ENCODE results near the gene CYP4F12. TPM values are rescaled to one million over a fixed set of nuclear protein-coding genes. Genes with fewer than 3 reads are reported as not detected.

Gene CYP4F12
- total RNA-seq, 2 experiments from 2014 or later, result 0.75 to 1.0 TPM

DNA sequence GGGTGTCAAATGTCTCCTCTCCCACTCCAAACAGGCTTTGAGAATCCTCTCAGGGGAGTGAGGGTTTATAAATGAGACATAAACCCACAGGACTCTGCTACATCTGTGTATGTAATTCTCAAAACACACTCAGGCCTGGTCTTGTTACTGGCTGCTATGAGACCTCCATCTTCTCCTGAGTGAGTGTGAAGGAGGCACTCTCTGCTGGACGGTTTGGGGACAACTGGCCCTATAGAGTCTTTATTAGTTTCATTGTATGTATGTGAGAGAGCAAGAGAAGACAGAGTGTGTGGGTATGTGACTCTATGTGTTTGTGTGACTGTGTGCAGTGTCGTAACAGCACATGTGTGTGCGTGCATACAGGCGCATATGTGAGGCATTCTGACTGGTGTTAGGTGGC is 9.6 kb upstream of the CYP4F12 start:
- no peak overlapping the region for H3K27ac Mint-ChIP-seq
- H3K27me3 Mint-ChIP-seq, result peaks cover 35% of the 10 kb centered on the region
- H3K4me3 Mint-ChIP-seq, result no peak overlapping the region
- no peaks in the 10 kb centered on the region for H3K4me1 Mint-ChIP-seq (ENCODE audit: low read depth)
- H3K36me3 Mint-ChIP-seq (ENCODE audit: low read depth), result no peaks in the 10 kb centered on the region
- POLR2A ChIA-PET, result no interaction called here
- Histone ChIP-seq H3K4me3 (ENCODE audit: low read length) (no peak overlapping the region), H3K27ac (ENCODE audit: low read depth in 1 of 2, low read length in 2 of 2) (no peak overlapping the region), H3K27me3 (ENCODE audit: control insufficient read depth in 1 of 2, insufficient read depth in 2 of 2, low read length in 2 of 2) (peaks cover 20 to 22% of the 10 kb centered on the region in 2 experiments), H3K36me3 (ENCODE audit: insufficient read depth, low read length) (no peaks in the 10 kb centered on the region), H3K4me1 (ENCODE audit: insufficient read depth, low read length) (no peaks in the 10 kb centered on the region), H3K9me3 (ENCODE audit: control insufficient read depth in 1 of 2, insufficient read depth in 1 of 2, low read length in 2 of 2) (peaks cover 0 to 20% of the 10 kb centered on the region in 2 experiments)
- TF ChIP-seq, protein P1, sequence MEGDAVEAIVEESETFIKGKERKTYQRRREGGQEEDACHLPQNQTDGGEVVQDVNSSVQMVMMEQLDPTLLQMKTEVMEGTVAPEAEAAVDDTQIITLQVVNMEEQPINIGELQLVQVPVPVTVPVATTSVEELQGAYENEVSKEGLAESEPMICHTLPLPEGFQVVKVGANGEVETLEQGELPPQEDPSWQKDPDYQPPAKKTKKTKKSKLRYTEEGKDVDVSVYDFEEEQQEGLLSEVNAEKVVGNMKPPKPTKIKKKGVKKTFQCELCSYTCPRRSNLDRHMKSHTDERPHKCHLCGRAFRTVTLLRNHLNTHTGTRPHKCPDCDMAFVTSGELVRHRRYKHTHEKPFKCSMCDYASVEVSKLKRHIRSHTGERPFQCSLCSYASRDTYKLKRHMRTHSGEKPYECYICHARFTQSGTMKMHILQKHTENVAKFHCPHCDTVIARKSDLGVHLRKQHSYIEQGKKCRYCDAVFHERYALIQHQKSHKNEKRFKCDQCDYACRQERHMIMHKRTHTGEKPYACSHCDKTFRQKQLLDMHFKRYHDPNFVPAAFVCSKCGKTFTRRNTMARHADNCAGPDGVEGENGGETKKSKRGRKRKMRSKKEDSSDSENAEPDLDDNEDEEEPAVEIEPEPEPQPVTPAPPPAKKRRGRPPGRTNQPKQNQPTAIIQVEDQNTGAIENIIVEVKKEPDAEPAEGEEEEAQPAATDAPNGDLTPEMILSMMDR (IDR thresholded peaks at IDR 0.05), result no peak
- intact Hi-C loops (cut with DNase I, micrococcal nuclease), result no loop called here
- no peaks in the 10 kb centered on the region for H3K9me3 Mint-ChIP-seq
- CTCF ChIA-PET, result no interaction called here
- ATAC-seq (ENCODE audit: poor library complexity), result no peak
- no peak for DNase-seq

DNA sequence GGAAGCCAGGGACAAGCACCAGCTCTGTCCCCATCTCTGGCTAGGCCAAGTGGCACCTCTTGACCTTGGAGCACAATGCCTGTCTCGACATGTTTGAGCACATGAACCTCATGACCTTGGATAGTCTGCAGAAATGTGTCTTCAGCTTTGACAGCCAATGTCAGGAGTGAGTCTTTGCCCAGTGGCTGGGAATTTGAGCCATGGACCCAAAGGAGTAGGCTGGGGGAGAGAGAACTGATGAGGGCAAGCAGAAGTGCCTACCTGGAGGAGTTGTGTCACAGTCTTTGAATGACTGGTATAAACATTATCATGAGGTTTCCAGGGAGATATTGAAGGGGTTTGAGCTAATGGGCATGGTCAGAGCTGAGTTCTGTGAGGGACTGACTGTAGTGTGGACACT is 6.7 kb upstream of the CYP4F12 start:
- no peak overlapping the region for H3K4me3 ChIP-seq (ENCODE audit: low read length)
- H3K9me3 ChIP-seq (ENCODE audit: control insufficient read depth in 1 of 2, insufficient read depth in 1 of 2, low read length in 2 of 2), result peaks cover 0 to 9% of the 10 kb centered on the region in 2 experiments
- Mint-ChIP-seq H3K36me3 (ENCODE audit: low read depth) (no peaks in the 10 kb centered on the region), H3K27me3 (peaks cover 26% of the 10 kb centered on the region), H3K4me1 (ENCODE audit: low read depth) (no peaks in the 10 kb centered on the region), H3K27ac (no peak overlapping the region), H3K4me3 (no peak overlapping the region), H3K9me3 (no peaks in the 10 kb centered on the region)
- H3K36me3 ChIP-seq (ENCODE audit: insufficient read depth, low read length), result no peaks in the 10 kb centered on the region
- CTCF ChIA-PET, result no interaction called here
- intact Hi-C loops (cut with DNase I, micrococcal nuclease), result no loop called here
- no peak overlapping the region for H3K27ac ChIP-seq (ENCODE audit: low read depth in 1 of 2, low read length in 2 of 2)
- DNase-seq, result no peak
- TF ChIP-seq, protein P1 (IDR thresholded peaks at IDR 0.05), result no peak
- POLR2A ChIA-PET, result no interaction called here
- ATAC-seq (ENCODE audit: poor library complexity), result no peak
- peaks cover 17 to 18% of the 10 kb centered on the region in 2 experiments for H3K27me3 ChIP-seq (ENCODE audit: control insufficient read depth in 1 of 2, insufficient read depth in 2 of 2, low read length in 2 of 2)
- H3K4me1 ChIP-seq (ENCODE audit: insufficient read depth, low read length), result no peaks in the 10 kb centered on the region

DNA sequence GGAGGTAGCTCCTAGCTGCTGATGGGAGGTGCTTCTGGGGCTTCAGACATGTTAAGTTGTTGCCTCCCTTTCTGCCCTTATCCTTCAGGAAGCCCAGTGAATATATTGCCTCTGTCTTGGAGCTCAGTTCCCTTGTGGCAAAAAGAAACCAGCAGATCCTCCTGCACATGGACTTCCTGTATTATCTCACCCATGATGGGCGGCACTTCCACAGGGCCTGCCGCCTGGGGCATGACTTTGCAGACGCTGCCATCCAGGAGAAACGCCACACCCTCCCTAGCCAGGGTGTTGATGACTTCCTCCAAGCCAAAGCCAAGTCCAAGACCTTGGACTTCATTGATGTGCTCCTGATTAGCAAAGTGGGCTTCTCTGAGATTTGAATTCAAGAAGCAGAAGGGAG is 6.0 kb upstream of the CYP4F12 start:
- Mint-ChIP-seq H3K27me3 (peaks cover 21% of the 10 kb centered on the region), H3K9me3 (no peaks in the 10 kb centered on the region), H3K27ac (no peak overlapping the region), H3K4me3 (no peak overlapping the region), H3K36me3 (ENCODE audit: low read depth) (no peaks in the 10 kb centered on the region), H3K4me1 (ENCODE audit: low read depth) (peaks cover 6% of the 10 kb centered on the region)
- DNase-seq, result no peak
- POLR2A ChIA-PET, result no interaction called here
- Histone ChIP-seq H3K27ac (ENCODE audit: low read depth in 1 of 2, low read length in 2 of 2) (no peak overlapping the region), H3K27me3 (ENCODE audit: control insufficient read depth in 1 of 2, insufficient read depth in 2 of 2, low read length in 2 of 2) (peaks cover 17 to 18% of the 10 kb centered on the region in 2 experiments), H3K4me1 (ENCODE audit: insufficient read depth, low read length) (no peaks in the 10 kb centered on the region), H3K36me3 (ENCODE audit: insufficient read depth, low read length) (no peaks in the 10 kb centered on the region), H3K4me3 (ENCODE audit: low read length) (no peak overlapping the region), H3K9me3 (ENCODE audit: control insufficient read depth in 1 of 2, insufficient read depth in 1 of 2, low read length in 2 of 2) (peaks cover 0 to 9% of the 10 kb centered on the region in 2 experiments)
- ATAC-seq (ENCODE audit: poor library complexity), result no peak
- intact Hi-C loops (cut with DNase I, micrococcal nuclease), result no loop called here
- TF ChIP-seq, protein P1 (IDR thresholded peaks at IDR 0.05), result no peak
- CTCF ChIA-PET, result no interaction called here

Measured in CD4-positive, alpha-beta T cell (primary cell).